ENCODE results near the gene PSME2. TPM values are rescaled to one million over a fixed set of nuclear protein-coding genes. Genes with fewer than 3 reads are reported as not detected.
A peak's percentile ranks its signal among the peaks of the same experiment; 100 is the strongest.

Gene PSME2
- total and polyA plus RNA-seq, 10 of the 15 experiments (the other 5 are each of a cell fraction or from before 2014, with no cell fraction given) = 510 to 3,542 (median 913) TPM

DNA sequence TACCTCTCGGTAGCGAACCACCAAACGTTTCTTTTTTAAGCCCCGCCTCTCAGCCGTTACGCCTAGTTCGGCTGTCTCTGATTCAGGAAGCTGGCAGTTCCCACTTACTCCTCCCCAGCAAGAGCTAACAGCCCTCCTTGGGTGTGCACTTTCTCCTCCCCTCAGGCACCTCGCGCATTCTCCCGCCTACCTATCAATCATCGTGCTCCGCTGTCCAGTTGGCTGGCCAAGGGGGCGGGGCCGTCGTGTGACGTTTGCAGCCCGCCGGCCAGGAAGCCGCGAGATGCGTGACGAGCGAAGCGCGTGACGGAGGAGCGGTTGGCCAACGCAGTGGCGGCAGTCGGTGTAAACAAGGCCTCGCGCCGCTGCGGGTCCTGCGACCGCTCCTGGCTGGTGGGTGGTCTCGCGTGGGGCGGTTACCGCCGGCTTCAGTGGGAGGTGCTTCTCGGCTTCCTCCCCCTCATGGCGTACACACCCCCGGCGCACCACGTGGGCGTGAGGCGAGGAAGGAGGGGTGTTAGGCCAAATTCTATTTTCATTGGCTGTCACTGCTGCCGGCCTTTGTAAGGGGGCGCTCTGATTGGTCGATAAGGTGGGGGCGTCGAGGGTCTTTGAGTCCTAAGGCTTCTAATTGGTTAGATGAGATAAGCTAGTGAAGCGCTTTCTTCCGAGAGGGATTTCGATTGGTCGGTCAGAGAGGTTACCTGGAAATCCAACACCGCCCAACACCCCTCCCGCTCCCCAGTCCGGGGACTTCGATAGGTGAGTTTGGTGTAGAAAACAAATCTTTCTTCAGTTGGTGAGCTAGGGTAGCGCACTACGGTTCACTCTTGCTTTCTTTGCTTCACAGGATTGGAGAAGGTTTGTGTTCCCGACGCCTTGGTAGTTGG, 31.6 kb downstream of the PSME2 start, which contains the start of the genes DCAF11 and NRL (continued):
- TF ChIP-seq, protein P1, sequence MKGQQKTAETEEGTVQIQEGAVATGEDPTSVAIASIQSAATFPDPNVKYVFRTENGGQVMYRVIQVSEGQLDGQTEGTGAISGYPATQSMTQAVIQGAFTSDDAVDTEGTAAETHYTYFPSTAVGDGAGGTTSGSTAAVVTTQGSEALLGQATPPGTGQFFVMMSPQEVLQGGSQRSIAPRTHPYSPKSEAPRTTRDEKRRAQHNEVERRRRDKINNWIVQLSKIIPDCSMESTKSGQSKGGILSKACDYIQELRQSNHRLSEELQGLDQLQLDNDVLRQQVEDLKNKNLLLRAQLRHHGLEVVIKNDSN (IDR thresholded peaks at IDR 0.05; ENCODE audit: borderline replicate concordance, extremely low read length, insufficient read depth, low read depth, low read length) = peak; percentile 91
- TF ChIP-seq ZBED1 (IDR thresholded peaks at IDR 0.05; ENCODE audit: borderline replicate concordance) (peak; percentile 64; the same call in 1 of the 2 replicates), STAT1 (conservative IDR thresholded peaks at IDR 0.05) (peak; percentile 62; the same call in 1 of the 2 replicates), BACH1 (IDR thresholded peaks at IDR 0.05; ENCODE audit: borderline replicate concordance) (peak; percentile 96), BHLHE40 (IDR thresholded peaks at IDR 0.05; ENCODE audit: borderline replicate concordance in 1 of 2, low read depth in 2 of 2, low read length in 1 of 2) (peak in 1 of 2 experiments; percentile 92; a peak in 2 of 4 replicates), STAT3 (IDR thresholded peaks at IDR 0.05; ENCODE audit: low read depth, low read length) (no peak), BRCA1 (IDR thresholded peaks at IDR 0.05; ENCODE audit: low read depth, low read length) (peak; percentile 71), CBFB (IDR thresholded peaks at IDR 0.05; ENCODE audit: low read depth) (no peak; the same call in none of the 2 replicates), YY1 (IDR thresholded peaks at IDR 0.05; ENCODE audit: low read depth, low read length) (0 out of 2 replicates have a peak, but pooled peaks have one; percentile 18), SRF (IDR thresholded peaks at IDR 0.05; ENCODE audit: low read depth in 2 of 2, low read length in 2 of 2) (peak in 1 of 2 experiments; percentile 33; a peak in 1 of 4 replicates), ZZZ3 (IDR thresholded peaks at IDR 0.05; ENCODE audit: control insufficient read depth, insufficient read length, low read depth) (no peak), MEF2A (IDR thresholded peaks at IDR 0.05; ENCODE audit: insufficient read depth, low read depth, low read length) (no peak), WRNIP1 (IDR thresholded peaks at IDR 0.05; ENCODE audit: borderline replicate concordance, low read depth, low read length) (0 out of 2 replicates have a peak, but pooled peaks have one; percentile 24), NRF1 (conservative IDR thresholded peaks at IDR 0.05; ENCODE audit: low read depth, low read length) (peak; percentile 68), GABPA (IDR thresholded peaks at IDR 0.05; ENCODE audit: low read depth) (no peak), POLR2AphosphoS5 (IDR thresholded peaks at IDR 0.05; ENCODE audit: low read length) (peak; percentile 63), EZH2 (IDR thresholded peaks at IDR 0.05; ENCODE audit: borderline replicate concordance, control insufficient read depth, low read depth, low read length) (no peak)
- TF ChIP-seq, protein P2, sequence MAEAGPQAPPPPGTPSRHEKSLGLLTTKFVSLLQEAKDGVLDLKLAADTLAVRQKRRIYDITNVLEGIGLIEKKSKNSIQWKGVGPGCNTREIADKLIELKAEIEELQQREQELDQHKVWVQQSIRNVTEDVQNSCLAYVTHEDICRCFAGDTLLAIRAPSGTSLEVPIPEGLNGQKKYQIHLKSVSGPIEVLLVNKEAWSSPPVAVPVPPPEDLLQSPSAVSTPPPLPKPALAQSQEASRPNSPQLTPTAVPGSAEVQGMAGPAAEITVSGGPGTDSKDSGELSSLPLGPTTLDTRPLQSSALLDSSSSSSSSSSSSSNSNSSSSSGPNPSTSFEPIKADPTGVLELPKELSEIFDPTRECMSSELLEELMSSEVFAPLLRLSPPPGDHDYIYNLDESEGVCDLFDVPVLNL (IDR thresholded peaks at IDR 0.05; ENCODE audit: low read depth, low read length) = 0 out of 2 replicates have a peak, but pooled peaks have one; percentile 44
- TF ChIP-seq, protein P3, sequence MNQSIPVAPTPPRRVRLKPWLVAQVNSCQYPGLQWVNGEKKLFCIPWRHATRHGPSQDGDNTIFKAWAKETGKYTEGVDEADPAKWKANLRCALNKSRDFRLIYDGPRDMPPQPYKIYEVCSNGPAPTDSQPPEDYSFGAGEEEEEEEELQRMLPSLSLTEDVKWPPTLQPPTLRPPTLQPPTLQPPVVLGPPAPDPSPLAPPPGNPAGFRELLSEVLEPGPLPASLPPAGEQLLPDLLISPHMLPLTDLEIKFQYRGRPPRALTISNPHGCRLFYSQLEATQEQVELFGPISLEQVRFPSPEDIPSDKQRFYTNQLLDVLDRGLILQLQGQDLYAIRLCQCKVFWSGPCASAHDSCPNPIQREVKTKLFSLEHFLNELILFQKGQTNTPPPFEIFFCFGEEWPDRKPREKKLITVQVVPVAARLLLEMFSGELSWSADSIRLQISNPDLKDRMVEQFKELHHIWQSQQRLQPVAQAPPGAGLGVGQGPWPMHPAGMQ (IDR thresholded peaks at IDR 0.05; ENCODE audit: borderline replicate concordance) = peak; percentile 63; the same call in 1 of the 2 replicates
- TF ChIP-seq, protein P4, sequence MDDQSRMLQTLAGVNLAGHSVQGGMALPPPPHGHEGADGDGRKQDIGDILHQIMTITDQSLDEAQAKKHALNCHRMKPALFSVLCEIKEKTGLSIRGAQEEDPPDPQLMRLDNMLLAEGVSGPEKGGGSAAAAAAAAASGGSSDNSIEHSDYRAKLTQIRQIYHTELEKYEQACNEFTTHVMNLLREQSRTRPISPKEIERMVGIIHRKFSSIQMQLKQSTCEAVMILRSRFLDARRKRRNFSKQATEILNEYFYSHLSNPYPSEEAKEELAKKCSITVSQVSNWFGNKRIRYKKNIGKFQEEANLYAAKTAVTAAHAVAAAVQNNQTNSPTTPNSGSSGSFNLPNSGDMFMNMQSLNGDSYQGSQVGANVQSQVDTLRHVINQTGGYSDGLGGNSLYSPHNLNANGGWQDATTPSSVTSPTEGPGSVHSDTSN (IDR thresholded peaks at IDR 0.05; ENCODE audit: insufficient replicate concordance, low read depth, low read length) = peak; percentile 96
- TF ChIP-seq, protein P5, sequence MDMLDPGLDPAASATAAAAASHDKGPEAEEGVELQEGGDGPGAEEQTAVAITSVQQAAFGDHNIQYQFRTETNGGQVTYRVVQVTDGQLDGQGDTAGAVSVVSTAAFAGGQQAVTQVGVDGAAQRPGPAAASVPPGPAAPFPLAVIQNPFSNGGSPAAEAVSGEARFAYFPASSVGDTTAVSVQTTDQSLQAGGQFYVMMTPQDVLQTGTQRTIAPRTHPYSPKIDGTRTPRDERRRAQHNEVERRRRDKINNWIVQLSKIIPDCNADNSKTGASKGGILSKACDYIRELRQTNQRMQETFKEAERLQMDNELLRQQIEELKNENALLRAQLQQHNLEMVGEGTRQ (IDR thresholded peaks at IDR 0.05; ENCODE audit: borderline replicate concordance, low read depth, low read length) = peak; percentile 78
